Trophoblast cell (in vitro differentiated cells and primary cell): ENCODE data around the gene FUT2.

Experiments used
- DNase-seq, 2 donors: peaks; one replicate each; pipeline ENCODE4 v3.0.0-alpha.2; 2016
- H2AFZ ChIP-seq: 2 replicates; pipeline ENCODE4 v1.6.1; 2013; ENCODE audit warnings: low read length, moderate library complexity, mild to moderate bottlenecking; ENCODE audit not compliant: insufficient read depth, poor library complexity
- H2AK5ac ChIP-seq: 2 replicates; pipeline ENCODE4 v1.6.1; 2013; ENCODE audit warnings: mild to moderate bottlenecking, low read length
- H2BK120ac ChIP-seq: 2 replicates; pipeline ENCODE4 v1.6.1; 2013; ENCODE audit warnings: low read length, mild to moderate bottlenecking, moderate library complexity; ENCODE audit not compliant: insufficient read depth, poor library complexity
- H2BK12ac ChIP-seq: 2 replicates; pipeline ENCODE4 v1.6.1; 2013; ENCODE audit warnings: mild to moderate bottlenecking, low read length, moderate library complexity
- H2BK5ac ChIP-seq: 2 replicates; pipeline ENCODE4 v1.6.1; 2013; ENCODE audit warnings: low read length, low read depth, moderate library complexity, mild to moderate bottlenecking; ENCODE audit not compliant: poor library complexity
- H3K14ac ChIP-seq: 2 replicates; pipeline ENCODE4 v1.6.1; 2013; ENCODE audit warnings: mild to moderate bottlenecking, low read length
- H3K18ac ChIP-seq: 2 replicates; pipeline ENCODE4 v1.6.1; 2013; ENCODE audit warnings: mild to moderate bottlenecking, low read length
- H3K23ac ChIP-seq: 2 replicates; pipeline ENCODE4 v1.6.1; 2013; ENCODE audit warnings: low read length
- H3K27ac ChIP-seq: 2 replicates; pipeline ENCODE4 v1.5.1; 2013; ENCODE audit warnings: low read depth, mild to moderate bottlenecking, inconsistent platforms, low read length, moderate library complexity
- H3K27me3 ChIP-seq: 2 replicates; pipeline ENCODE4 v1.6.1; 2013; ENCODE audit warnings: inconsistent platforms, mild to moderate bottlenecking, low read length, moderate library complexity; ENCODE audit not compliant: insufficient read depth
- H3K36me3 ChIP-seq, 2 experiments: 1 replicate in 1 of 2; 2 replicates in 1 of 2; pipeline ENCODE4 v1.6.1; 2013; ENCODE audit warnings: low read length in 2 of 2, mild to moderate bottlenecking in 2 of 2, moderate library complexity in 1 of 2; ENCODE audit not compliant: insufficient read depth in 2 of 2, control insufficient read depth in 1 of 2
- H3K4ac ChIP-seq: 2 replicates; pipeline ENCODE4 v1.6.1; 2013; ENCODE audit warnings: low read depth, mild to moderate bottlenecking, low read length, moderate library complexity
- H3K4me1 ChIP-seq, 2 experiments: 1 replicate in 1 of 2; 2 replicates in 1 of 2; pipeline ENCODE4 v1.6.1; 2013; ENCODE audit warnings: low read length in 2 of 2, mild to moderate bottlenecking in 2 of 2, moderate library complexity in 1 of 2; ENCODE audit not compliant: insufficient read depth in 2 of 2, control insufficient read depth in 1 of 2
- H3K4me2 ChIP-seq: 2 replicates; pipeline ENCODE4 v1.6.1; 2013; ENCODE audit warnings: inconsistent platforms, mild to moderate bottlenecking, low read length, moderate library complexity
- H3K4me3 ChIP-seq: 2 replicates; pipeline ENCODE4 v1.5.1; 2013; ENCODE audit warnings: mild to moderate bottlenecking, low read depth, low read length, inconsistent platforms
- H3K79me1 ChIP-seq: one replicate; pipeline ENCODE4 v1.6.1; 2013; ENCODE audit warnings: low read length
- H3K79me2 ChIP-seq: 2 replicates; pipeline ENCODE4 v1.6.1; 2013; ENCODE audit warnings: low read length, mild to moderate bottlenecking; ENCODE audit not compliant: control insufficient read depth, insufficient read depth, poor library complexity
- H3K9ac ChIP-seq: 2 replicates; pipeline ENCODE4 v1.6.1; 2013; ENCODE audit warnings: mild to moderate bottlenecking, low read length
- H3K9me3 ChIP-seq: 2 replicates; pipeline ENCODE4 v1.6.1; 2013; ENCODE audit warnings: low read depth, mild to moderate bottlenecking, control low read depth, inconsistent platforms, low read length; ENCODE audit not compliant: insufficient read depth
- H4K12ac ChIP-seq: 2 replicates; pipeline ENCODE4 v1.6.1; 2013; ENCODE audit warnings: low read depth, mild to moderate bottlenecking, low read length, moderate library complexity
- H4K8ac ChIP-seq: 2 replicates; pipeline ENCODE4 v1.6.1; 2013; ENCODE audit warnings: low read depth, mild to moderate bottlenecking, low read length, moderate library complexity
- H4K91ac ChIP-seq: one replicate; pipeline ENCODE4 v1.6.1; 2013; ENCODE audit warnings: low read depth, mild to moderate bottlenecking, low read length, moderate library complexity
- WGBS: extraction: QIAGEN DNeasy Blood & Tissue Kit; methylation state at CpG from one replicate; pipeline ENCODE4 v1.1.7; 2013; ENCODE audit warnings: missing lambda C conversion rate; ENCODE audit not compliant: insufficient read length, insufficient coverage; ENCODE audit errors: extremely low coverage; 5-methylcytosine and 5-hydroxymethylcytosine counted together

FUT2 gene

GRCh38 chr19:48702701-48703100, 6.9 kb downstream of the FUT2 start:
- H3K9ac ChIP-seq = no peak overlapping the region
- no peak overlapping the region for H3K4ac ChIP-seq
- no peaks in the 10 kb centered on the region for H3K79me2 ChIP-seq
- H4K12ac ChIP-seq = no peak overlapping the region
- no peak for DNase-seq
- H3K36me3 ChIP-seq = peaks cover 0 to 3% of the 10 kb centered on the region in 2 experiments
- H2AK5ac ChIP-seq = no peak overlapping the region
- H3K14ac ChIP-seq = no peak overlapping the region
- H4K91ac ChIP-seq = no peak overlapping the region
- no peak overlapping the region for H3K4me3 ChIP-seq
- H2BK12ac ChIP-seq = no peak overlapping the region
- peaks cover 3% of the 10 kb centered on the region for H3K9me3 ChIP-seq
- H3K27ac ChIP-seq = no peak overlapping the region
- no peak overlapping the region for H4K8ac ChIP-seq
- H3K27me3 ChIP-seq = no peaks in the 10 kb centered on the region
- no peak overlapping the region for H2BK5ac ChIP-seq
- H2BK120ac ChIP-seq = no peak overlapping the region
- no peaks in the 10 kb centered on the region for H3K4me1 ChIP-seq
- H3K23ac ChIP-seq = no peak overlapping the region
- no peak overlapping the region for H3K18ac ChIP-seq
- H3K79me1 ChIP-seq = no peaks in the 10 kb centered on the region
- no CpG with 5 or more reads among the region's 13 CpGs for WGBS
- H2AFZ ChIP-seq = no peak overlapping the region
- H3K4me2 ChIP-seq = no peak overlapping the region

- no peak overlapping the region for H3K14ac ChIP-seq
- H4K8ac ChIP-seq = no peak overlapping the region
- no CpG with 5 or more reads among the region's 23 CpGs for WGBS
- no peaks in the 10 kb centered on the region for H3K79me1 ChIP-seq
- H3K36me3 ChIP-seq = peaks cover 0 to 3% of the 10 kb centered on the region in 2 experiments
- no peak overlapping the region for H2AFZ ChIP-seq
- no peak overlapping the region for H2BK12ac ChIP-seq
- H3K4me2 ChIP-seq = no peak overlapping the region
- H3K9me3 ChIP-seq = peaks cover 3% of the 10 kb centered on the region
- H3K9ac ChIP-seq = no peak overlapping the region
- no peak overlapping the region for H4K12ac ChIP-seq
- H4K91ac ChIP-seq = no peak overlapping the region
- no peak overlapping the region for H3K4ac ChIP-seq
- H3K79me2 ChIP-seq = no peaks in the 10 kb centered on the region
- H3K4me3 ChIP-seq = no peak overlapping the region
- no peak overlapping the region for H3K27ac ChIP-seq
- H3K23ac ChIP-seq = no peak overlapping the region
- no peaks in the 10 kb centered on the region for H3K4me1 ChIP-seq
- H2AK5ac ChIP-seq = no peak overlapping the region
- no peak overlapping the region for H3K18ac ChIP-seq
- H3K27me3 ChIP-seq = no peaks in the 10 kb centered on the region
- no peak overlapping the region for H2BK5ac ChIP-seq
- H2BK120ac ChIP-seq = no peak overlapping the region
- no peak for DNase-seq
Measured at GRCh38 chr19:48703316-48703715, 7.5 kb downstream of the FUT2 start.

GRCh38 chr19:48705431-48705830, 9.7 kb downstream of the FUT2 start:
- no peak overlapping the region for H3K23ac ChIP-seq
- no peaks in the 10 kb centered on the region for H3K4me1 ChIP-seq
- no peak overlapping the region for H3K4ac ChIP-seq
- WGBS = no CpG with 5 or more reads among the region's 2 CpGs
- no peak overlapping the region for H3K9ac ChIP-seq
- no peak overlapping the region for H3K27ac ChIP-seq
- no peaks in the 10 kb centered on the region for H3K27me3 ChIP-seq
- H4K8ac ChIP-seq = no peak overlapping the region
- H2AK5ac ChIP-seq = no peak overlapping the region
- no peak overlapping the region for H2BK5ac ChIP-seq
- no peak for DNase-seq
- H2BK12ac ChIP-seq = no peak overlapping the region
- H4K12ac ChIP-seq = no peak overlapping the region
- no peak overlapping the region for H3K14ac ChIP-seq
- H3K4me2 ChIP-seq = no peak overlapping the region
- H3K79me2 ChIP-seq = no peaks in the 10 kb centered on the region
- peaks cover 5% of the 10 kb centered on the region for H3K9me3 ChIP-seq
- no peak overlapping the region for H2BK120ac ChIP-seq
- no peaks in the 10 kb centered on the region for H3K79me1 ChIP-seq
- no peak overlapping the region for H4K91ac ChIP-seq
- no peak overlapping the region for H2AFZ ChIP-seq
- peaks cover 0 to 3% of the 10 kb centered on the region in 2 experiments for H3K36me3 ChIP-seq
- no peak overlapping the region for H3K18ac ChIP-seq
- no peak overlapping the region for H3K4me3 ChIP-seq

DNA sequence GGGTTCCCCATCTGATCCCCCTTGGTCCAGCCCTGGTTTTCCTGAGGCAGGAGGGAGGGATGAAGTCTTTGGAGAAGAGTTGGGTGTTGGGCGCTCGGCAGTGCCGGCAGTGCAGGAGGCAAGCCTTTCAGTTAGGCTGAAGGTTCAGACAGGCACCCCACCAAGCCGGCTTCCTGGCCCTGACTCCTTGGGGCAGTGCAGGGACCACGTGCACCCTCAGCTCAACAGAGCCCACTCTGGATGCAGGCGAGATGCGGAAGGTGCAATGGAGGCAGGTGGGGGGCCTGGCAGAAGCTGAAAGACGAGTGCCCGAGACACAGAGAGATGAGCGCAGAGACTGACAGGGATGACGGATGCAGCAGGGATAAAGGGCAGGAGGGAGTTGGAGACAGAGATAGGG, 12.7 kb downstream of the FUT2 start:
- peaks cover 7% of the 10 kb centered on the region in 2 experiments for H3K4me1 ChIP-seq

More for the DNA sequence above, 12.7 kb downstream of the FUT2 start:
- no peak overlapping the region for H3K4me3 ChIP-seq
- H3K9me3 ChIP-seq = peaks cover 6% of the 10 kb centered on the region
- no CpG with 5 or more reads among the region's 11 CpGs for WGBS
- H3K27ac ChIP-seq = no peak overlapping the region
- H3K79me2 ChIP-seq = no peaks in the 10 kb centered on the region
- no peaks in the 10 kb centered on the region for H3K79me1 ChIP-seq
- H3K14ac ChIP-seq = no peak overlapping the region
- H2AFZ ChIP-seq = no peak overlapping the region
- no peak overlapping the region for H3K23ac ChIP-seq
- H2BK12ac ChIP-seq = no peak overlapping the region
- no peak overlapping the region for H3K9ac ChIP-seq
- H2BK5ac ChIP-seq = no peak overlapping the region
- no peaks in the 10 kb centered on the region for H3K27me3 ChIP-seq
- H4K91ac ChIP-seq = no peak overlapping the region
- H3K18ac ChIP-seq = no peak overlapping the region
- H3K4me2 ChIP-seq = no peak overlapping the region
- H4K8ac ChIP-seq = no peak overlapping the region
- H3K36me3 ChIP-seq = no peaks in the 10 kb centered on the region
- no peak overlapping the region for H4K12ac ChIP-seq
- H2AK5ac ChIP-seq = no peak overlapping the region
- no peak overlapping the region for H3K4ac ChIP-seq
- no peak for DNase-seq
- no peak overlapping the region for H2BK120ac ChIP-seq
